ENCODE results near the gene PSD.

Gene PSD

DNA sequence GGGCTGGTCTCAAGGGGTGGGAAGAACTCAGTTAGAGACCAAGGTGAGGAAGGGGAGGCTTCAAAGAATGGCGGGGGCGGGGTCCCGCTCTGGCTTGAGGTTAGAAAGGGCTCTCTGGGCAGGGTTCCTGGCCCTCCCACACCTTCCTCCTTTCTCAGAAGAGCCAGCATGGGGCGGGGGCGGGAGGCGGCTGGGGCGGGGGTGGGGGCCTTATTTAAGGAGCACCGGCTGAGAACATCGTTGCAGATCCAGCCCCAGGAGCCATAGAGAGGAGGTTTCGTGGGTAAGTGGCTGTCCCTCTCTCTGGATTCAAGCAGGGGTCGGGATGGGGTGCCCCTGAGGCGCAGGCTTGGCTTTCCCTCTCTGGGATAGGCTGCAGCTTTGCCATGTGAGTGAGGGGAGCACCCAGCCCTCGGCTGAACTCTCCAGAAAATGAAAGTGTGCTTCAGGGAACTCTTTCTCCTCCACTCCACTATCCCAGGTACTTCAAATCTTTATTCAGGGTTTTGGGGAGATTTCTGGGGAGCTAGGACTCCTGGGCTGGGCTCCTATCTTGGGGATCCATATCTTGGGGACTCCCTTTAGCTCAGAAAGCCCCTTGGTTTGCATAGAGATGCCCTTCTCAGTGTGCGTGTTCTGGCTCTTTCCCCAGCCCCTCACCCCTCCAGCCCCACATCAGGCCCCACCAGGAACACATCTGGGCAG is 17.1 kb upstream of the PSD start:
- Histone ChIP-seq H4K20me1 (ENCODE audit: control insufficient read depth, insufficient read depth, low read depth, low read length) (no peaks in the 10 kb centered on the region), H3K79me2 (ENCODE audit: control insufficient read depth, low read length) (peaks cover 14% of the 10 kb centered on the region)

GRCh38 chr10:102435133-102435497 is 16.5 kb upstream of the PSD start:
- peaks cover 16% of the 10 kb centered on the region for H3K4me1 ChIP-seq (ENCODE audit: control insufficient read depth, low read length)
- H3K79me2 ChIP-seq (ENCODE audit: control insufficient read depth, low read length) = peaks cover 16% of the 10 kb centered on the region
- H4K20me1 ChIP-seq (ENCODE audit: control insufficient read depth, insufficient read depth, low read depth, low read length) = no peaks in the 10 kb centered on the region
- H3K27ac ChIP-seq (ENCODE audit: low read depth, low read length) = no peak overlapping the region
- no peaks in the 10 kb centered on the region for H3F3A ChIP-seq (ENCODE audit: control insufficient read depth, insufficient read depth)
- no peak overlapping the region for H3K4me3 ChIP-seq (ENCODE audit: low read length)
- H3K4me2 ChIP-seq (ENCODE audit: low read length) = no peak overlapping the region
- peaks cover 15% of the 10 kb centered on the region for H3K27me3 ChIP-seq (ENCODE audit: control insufficient read depth, low read length)
- peaks cover 8% of the 10 kb centered on the region for H3K36me3 ChIP-seq (ENCODE audit: control insufficient read depth, low read length)
- H3K9me2 ChIP-seq (replicated peaks; ENCODE audit: control insufficient read depth, low read length) = no peaks in the 10 kb centered on the region
- TF ChIP-seq EZH2phosphoT487 (IDR thresholded peaks at IDR 0.05; ENCODE audit: borderline replicate concordance, low read length) (no peak), CTCF (IDR thresholded peaks at IDR 0.05; ENCODE audit: low read depth, low read length, poor library complexity, severe bottlenecking) (no peak)
- no peaks in the 10 kb centered on the region for H3K9me3 ChIP-seq (ENCODE audit: control insufficient read depth, insufficient read depth, low read length)

More for the DNA sequence above, 17.1 kb upstream of the PSD start:
- Histone ChIP-seq H3K27ac (ENCODE audit: low read depth, low read length) (no peak overlapping the region), H3K4me2 (ENCODE audit: low read length) (no peak overlapping the region; the same call in 1 of the 2 replicates), H3K27me3 (ENCODE audit: control insufficient read depth, low read length) (peaks cover 15% of the 10 kb centered on the region), H3K4me1 (ENCODE audit: control insufficient read depth, low read length) (peaks cover 18% of the 10 kb centered on the region), H3F3A (ENCODE audit: control insufficient read depth, insufficient read depth) (no peaks in the 10 kb centered on the region), H3K4me3 (ENCODE audit: low read length) (no peak overlapping the region), H3K9me3 (ENCODE audit: control insufficient read depth, insufficient read depth, low read length) (no peaks in the 10 kb centered on the region), H3K9me2 (replicated peaks; ENCODE audit: control insufficient read depth, low read length) (no peaks in the 10 kb centered on the region), H3K36me3 (ENCODE audit: control insufficient read depth, low read length) (peaks cover 6% of the 10 kb centered on the region)
- no peak for TF ChIP-seq EZH2phosphoT487 (IDR thresholded peaks at IDR 0.05; ENCODE audit: borderline replicate concordance, low read length)
- no peak for TF ChIP-seq CTCF (IDR thresholded peaks at IDR 0.05; ENCODE audit: low read depth, low read length, poor library complexity, severe bottlenecking)

DNA sequence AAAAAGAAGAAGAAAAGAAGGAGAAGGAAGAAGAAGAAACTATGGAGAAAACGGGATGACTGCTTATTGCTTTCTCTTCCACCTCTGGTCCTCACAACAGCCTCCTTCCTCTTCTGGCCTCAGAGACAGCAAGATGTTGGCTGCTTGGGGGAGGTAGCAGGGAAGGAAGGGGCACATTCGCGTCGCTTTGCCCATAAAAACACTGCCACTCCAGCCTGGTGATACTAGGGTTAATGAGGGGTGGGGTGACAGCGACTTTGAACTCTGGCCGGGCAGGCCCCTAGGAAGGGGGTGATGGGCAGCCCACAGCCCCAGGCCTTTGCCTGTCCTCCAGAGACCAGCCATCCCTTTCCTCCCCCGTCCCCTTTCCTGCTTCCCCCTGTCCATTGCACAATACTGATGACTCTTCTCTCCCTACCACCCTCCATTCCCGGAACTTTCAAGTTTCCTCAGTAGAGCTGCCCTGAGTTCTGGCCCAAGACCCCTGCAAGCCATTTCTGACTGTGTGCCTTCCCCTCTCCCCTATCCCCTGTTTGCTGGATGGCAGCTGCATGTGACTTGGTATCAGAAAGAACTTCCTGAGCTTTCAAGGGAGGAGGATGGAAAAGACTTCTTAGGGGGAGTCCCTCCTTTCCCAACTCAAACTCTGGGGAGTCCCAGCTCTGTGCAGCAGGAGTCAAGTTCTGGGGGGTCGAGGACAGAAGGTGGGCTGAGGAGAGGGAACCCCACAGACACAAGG is 16.0 kb upstream of the PSD start:
- no peak overlapping the region for H3K4me2 ChIP-seq (ENCODE audit: low read length)
- TF ChIP-seq EZH2phosphoT487 (IDR thresholded peaks at IDR 0.05; ENCODE audit: borderline replicate concordance, low read length) = no peak
- no peak for TF ChIP-seq CTCF (IDR thresholded peaks at IDR 0.05; ENCODE audit: low read depth, low read length, poor library complexity, severe bottlenecking)
- H3F3A ChIP-seq (ENCODE audit: control insufficient read depth, insufficient read depth) = no peaks in the 10 kb centered on the region
- peaks cover 16% of the 10 kb centered on the region for H3K4me1 ChIP-seq (ENCODE audit: control insufficient read depth, low read length)
- peaks cover 8% of the 10 kb centered on the region for H3K36me3 ChIP-seq (ENCODE audit: control insufficient read depth, low read length)
- H3K27ac ChIP-seq (ENCODE audit: low read depth, low read length) = no peak overlapping the region
- no peaks in the 10 kb centered on the region for H3K9me3 ChIP-seq (ENCODE audit: control insufficient read depth, insufficient read depth, low read length)
- no peaks in the 10 kb centered on the region for H4K20me1 ChIP-seq (ENCODE audit: control insufficient read depth, insufficient read depth, low read depth, low read length)
- peaks cover 15% of the 10 kb centered on the region for H3K27me3 ChIP-seq (ENCODE audit: control insufficient read depth, low read length)
- peaks cover 16% of the 10 kb centered on the region for H3K79me2 ChIP-seq (ENCODE audit: control insufficient read depth, low read length)
- no peak overlapping the region for H3K4me3 ChIP-seq (ENCODE audit: low read length)
- H3K9me2 ChIP-seq (replicated peaks; ENCODE audit: control insufficient read depth, low read length) = no peaks in the 10 kb centered on the region

Measured in DOHH2 (cell line).